Mammary microvascular endothelial cell (primary cell): ENCODE results near the gene CTNS. TPM values are rescaled to one million over a fixed set of nuclear protein-coding genes. Genes with fewer than 3 reads are reported as not detected.

Source experiments
- total RNA-seq: library from RNA; depleted of rRNA; stranded (reverse); fragments of >200 nt; gene quantifications from 2 replicates; pipeline ENCODE4 v1.2.3, GENCODE V29; 2015

The CTNS gene
- 36.9 and 54.7 TPM in 2 replicates for total RNA-seq

DNA sequence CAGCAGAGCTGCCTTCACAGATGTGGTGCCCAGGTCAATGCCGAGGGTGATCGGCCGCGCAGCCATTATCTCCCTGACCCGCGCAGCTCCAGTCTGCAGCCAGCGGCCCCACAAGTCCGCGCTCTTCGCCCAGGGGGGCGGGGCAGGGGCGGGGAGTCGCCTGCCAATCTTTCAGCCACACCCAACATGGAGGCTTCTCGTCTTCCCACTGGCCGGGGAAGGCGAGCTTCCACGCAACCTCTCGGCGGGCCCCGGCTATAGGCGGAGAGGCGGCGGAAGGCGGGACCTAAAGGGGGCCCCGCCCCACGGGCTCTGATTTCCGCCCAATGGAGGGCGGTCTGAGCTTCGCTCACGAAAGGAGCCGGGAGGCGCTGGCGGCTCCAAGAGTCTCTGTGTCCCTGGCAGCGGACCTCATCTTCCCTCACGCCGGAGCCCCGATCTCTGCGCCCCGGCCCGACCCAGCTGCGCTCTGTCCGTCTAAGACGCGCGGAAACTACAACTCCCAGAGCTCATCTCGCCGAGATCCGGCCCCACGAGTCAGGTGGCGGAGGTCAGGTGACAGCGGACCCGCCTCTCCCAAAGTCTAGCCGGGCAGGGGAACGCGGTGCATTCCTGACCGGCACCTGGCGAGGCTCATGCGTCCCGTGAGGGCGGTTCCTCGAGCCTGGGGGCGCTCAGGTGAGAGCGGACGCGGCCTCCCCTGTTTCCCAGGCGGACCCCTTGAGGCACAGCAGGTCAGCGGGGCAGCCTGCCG lies at the start of gene CTNS, which contains the start of gene SHPK:
CTNS (plus strand) TSS at position 607 of the 754 bp plus-strand sequence. CDS start 3,447 bp downstream, outside the sequence.
SHPK (minus strand) TSS at position 97 of the 754 bp plus-strand sequence; CDS start at position 66, 31 bp downstream.

DNA sequence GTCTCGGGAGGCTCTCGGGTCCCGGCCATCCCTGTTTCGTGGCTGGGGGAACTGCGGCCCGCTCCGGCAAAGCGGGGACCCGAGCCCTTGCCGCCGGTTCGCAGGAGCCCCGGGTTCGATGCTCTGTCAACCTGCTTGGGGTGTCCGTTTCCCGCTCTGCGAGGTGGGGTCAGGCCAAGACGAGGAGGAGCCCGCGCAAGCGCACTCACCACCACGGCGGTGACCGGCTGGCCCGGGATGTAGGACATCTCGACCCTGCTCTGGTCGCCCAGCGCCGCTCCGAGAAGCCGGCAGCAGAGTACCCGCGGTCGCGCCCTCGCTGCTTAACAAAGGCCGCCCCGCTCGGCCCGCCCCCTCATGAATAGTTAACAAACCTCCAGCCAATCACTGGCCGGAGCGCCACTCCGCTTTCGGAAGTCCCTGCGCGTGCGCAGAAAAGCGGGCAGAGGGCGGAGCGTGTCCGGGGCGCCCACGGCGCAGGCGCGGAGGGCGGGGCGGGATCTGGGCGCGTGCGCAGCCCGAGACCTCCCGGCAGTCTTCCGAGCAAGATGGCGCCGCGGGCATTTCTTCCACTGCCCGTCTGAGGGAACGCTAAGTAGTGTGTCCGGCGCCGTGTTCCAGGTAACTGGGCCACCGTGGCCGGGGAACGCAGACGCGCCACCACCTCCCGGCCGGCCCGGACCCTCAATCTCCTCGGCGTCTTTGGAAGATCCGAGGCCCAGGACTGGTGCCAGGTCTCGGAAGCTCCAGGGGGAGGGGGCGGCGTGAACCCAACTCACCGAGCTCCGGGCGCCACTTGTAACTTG lies 31.9 kb downstream of the CTNS start, which contains the start of the genes EMC6 and TAX1BP3:
EMC6 (plus strand) TSS at position 534 of the 806 bp plus-strand sequence. CDS start 335 bp downstream, outside the sequence.
TAX1BP3 (minus strand) TSS at position 300 of the 806 bp plus-strand sequence; CDS start at position 248, 52 bp downstream.

DNA sequence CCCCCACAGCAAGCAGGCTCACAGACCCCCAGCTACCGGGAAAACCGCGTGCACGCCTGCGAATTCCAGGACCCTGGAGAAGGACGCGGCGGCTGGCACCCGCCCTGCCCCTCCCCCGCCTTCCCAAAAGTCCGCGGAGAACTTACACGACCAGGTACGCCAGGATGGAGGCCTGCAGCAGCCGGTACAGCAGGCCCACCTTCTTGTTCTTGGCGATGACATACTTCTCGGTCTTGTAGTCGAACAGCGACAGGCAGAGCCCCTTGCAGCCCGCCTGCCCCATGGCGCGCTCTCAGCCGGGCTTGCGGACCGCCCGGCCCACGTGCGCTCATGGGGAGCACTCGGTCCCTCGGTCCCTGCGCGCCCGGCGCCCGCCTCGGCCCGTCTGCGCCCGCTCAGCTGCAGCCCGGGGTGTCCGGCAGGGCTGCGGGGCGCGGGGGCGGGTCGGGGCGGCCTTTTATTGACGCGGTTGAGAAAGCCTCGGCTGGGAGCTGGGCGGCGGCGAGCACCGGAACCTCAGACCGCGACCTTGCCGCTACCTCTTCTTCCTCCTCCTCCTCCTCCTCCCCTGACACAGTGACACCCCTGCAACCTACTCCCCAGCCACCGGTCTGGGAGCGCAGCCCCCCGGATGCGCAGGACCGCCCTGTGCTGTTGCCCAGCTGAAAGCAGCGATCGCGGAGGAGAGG lies 59.3 kb downstream of the CTNS start, which contains the start of gene P2RX5:
P2RX5 (minus strand) TSS at position 433 of the 689 bp plus-strand sequence; CDS start at position 283, 150 bp downstream.

Other genes with a start within 250 kb of the CTNS start
- gene OR1E1, start 238.3 kb upstream of the CTNS start, total RNA-seq = not detected in 2 replicates
- not detected in 2 replicates for gene OR3A3, start 225.4 kb upstream of the CTNS start, total RNA-seq
- not detected in 2 replicates for gene OR1E2, start 202.9 kb upstream of the CTNS start, total RNA-seq
- not detected in 2 replicates for gene SPATA22, start 164.9 kb upstream of the CTNS start, total RNA-seq
- gene ASPA, start 160.8 kb upstream of the CTNS start, total RNA-seq = 0.13 TPM in 1 of 2 replicates, not detected in the other
- gene TRPV3, start 78.9 kb upstream of the CTNS start, total RNA-seq = not detected in 2 replicates
- 0.27 and 0.59 TPM in 2 replicates for gene TRPV1, start 27.3 kb upstream of the CTNS start, total RNA-seq
- gene SHPK, start 510 bp upstream of the CTNS start, total RNA-seq = 20.5 and 24.3 TPM in 2 replicates
- 452 and 507 TPM in 2 replicates for gene TAX1BP3, start 31.8 kb downstream of the CTNS start, total RNA-seq
- 16.7 and 30.0 TPM in 2 replicates for gene EMC6, start 32.1 kb downstream of the CTNS start, total RNA-seq
- gene P2RX5, start 59.4 kb downstream of the CTNS start, total RNA-seq = 3.9 and 6.0 TPM in 2 replicates
- 9.4 and 10.9 TPM in 2 replicates for gene HASPIN, start 87.1 kb downstream of the CTNS start, total RNA-seq
- 34.0 and 35.7 TPM in 2 replicates for gene ITGAE, start 164.4 kb downstream of the CTNS start, total RNA-seq
- gene NCBP3, start 209.5 kb downstream of the CTNS start, total RNA-seq = 14.2 and 14.5 TPM in 2 replicates